ENCODE measurements around the gene KRTAP12-3.
A peak's percentile ranks its signal among the peaks of the same experiment; 100 is the strongest.

Gene KRTAP12-3

DNA sequence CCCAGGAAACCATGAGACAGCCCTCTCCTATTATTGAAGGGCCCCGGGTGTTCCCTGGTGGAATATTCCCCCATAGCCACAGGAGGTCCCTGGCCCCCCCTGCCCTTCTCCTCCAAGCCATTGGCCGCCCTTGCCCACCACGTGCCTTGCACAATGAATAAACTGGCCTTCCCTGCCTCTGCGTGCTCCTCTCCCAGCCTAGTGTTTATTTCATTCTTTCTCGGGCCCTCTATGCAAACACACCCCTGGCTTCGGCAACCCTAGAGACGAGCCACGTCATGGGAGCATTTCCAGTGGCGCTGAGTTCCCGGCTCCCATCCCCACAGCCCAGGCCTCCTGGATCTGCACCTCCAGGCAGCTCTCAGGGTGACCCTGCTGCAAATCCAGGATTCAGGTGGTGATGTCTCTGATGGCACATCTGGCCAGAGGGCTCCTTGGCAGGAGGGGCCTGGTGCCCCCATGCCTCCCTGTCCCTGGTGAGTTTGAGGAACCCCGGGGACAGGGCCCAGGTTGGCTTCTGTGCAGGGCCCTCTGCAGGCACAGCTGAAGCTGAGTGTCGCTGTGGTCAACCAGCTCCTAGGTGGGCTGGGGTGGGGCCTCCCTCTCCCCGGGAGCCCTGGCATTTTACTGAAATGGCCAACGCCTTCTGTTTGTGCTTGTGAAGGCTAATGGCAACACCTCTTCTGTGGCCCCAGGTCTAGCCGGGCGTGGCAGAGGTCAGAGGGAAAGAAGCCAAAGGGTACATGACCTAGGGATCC, 45.4 kb downstream of the KRTAP12-3 start:
- H3K9me3 ChIP-seq (ENCODE audit: control insufficient read depth, insufficient read depth, low read length) = no peaks in the 10 kb centered on the region
- H3K36me3 ChIP-seq (ENCODE audit: control insufficient read depth, insufficient read depth, low read length) = no peaks in the 10 kb centered on the region
- H3K27me3 ChIP-seq (ENCODE audit: control insufficient read depth, insufficient read depth, low read length) = no peaks in the 10 kb centered on the region
- peak overlapping the region; percentile 22 for H3K4me3 ChIP-seq (ENCODE audit: low read depth, low read length)
- peaks cover 22% of the 10 kb centered on the region for H3K4me1 ChIP-seq (ENCODE audit: control insufficient read depth, insufficient read depth, low read length)
- H3K9ac ChIP-seq (ENCODE audit: low read depth, low read length) = peak overlapping the region; percentile 47

DNA sequence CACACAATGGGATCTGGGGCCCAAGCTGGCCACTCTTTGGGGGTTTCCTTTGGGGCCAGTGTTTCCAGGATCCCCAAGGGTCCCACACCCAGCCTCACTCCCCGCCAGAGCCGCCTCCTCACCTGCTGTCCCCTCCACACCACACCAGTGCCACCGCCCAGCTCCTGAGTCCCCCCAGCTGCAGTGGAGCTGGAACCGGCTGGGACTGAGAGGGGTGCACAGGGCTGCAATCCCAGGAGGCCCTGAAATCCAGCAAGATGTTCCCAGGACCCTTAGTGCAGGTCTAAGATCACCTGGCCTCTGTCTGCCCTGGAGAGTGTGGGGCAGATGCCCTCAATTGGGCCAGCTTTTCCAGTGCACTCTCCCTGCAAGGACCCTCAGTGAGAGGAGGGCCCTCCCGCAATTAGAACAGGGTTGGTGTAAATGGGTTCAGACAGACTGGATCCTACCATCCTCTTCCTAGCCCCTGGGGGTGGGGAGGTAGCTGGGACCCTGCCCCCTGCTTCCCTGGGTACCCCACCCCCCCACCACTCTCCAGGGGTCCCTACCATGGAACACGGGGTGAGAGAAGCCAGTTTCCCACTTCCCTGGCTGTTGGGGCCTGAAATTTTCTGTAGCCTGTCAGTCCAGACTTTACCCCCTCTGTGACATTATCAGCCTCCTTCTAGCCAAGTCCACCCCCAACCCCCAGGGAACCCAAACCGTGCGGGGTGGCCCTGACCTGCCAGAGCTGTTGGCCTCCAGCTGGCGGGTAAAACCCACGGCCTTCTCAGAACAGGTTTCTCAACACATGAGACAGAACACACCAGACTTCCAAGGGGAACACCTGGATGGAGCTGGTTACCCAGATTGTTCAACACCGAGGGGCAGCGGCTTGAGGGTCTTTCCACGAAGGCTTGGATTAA, 46.3 kb downstream of the KRTAP12-3 start:
- H3K9me3 ChIP-seq (ENCODE audit: control insufficient read depth, insufficient read depth, low read length) = no peaks in the 10 kb centered on the region
- H3K36me3 ChIP-seq (ENCODE audit: control insufficient read depth, insufficient read depth, low read length) = no peaks in the 10 kb centered on the region
- H3K9ac ChIP-seq (ENCODE audit: low read depth, low read length) = peak overlapping the region; percentile 60
- peaks cover 6% of the 10 kb centered on the region for H3K27me3 ChIP-seq (ENCODE audit: control insufficient read depth, insufficient read depth, low read length)
- peaks cover 27% of the 10 kb centered on the region for H3K4me1 ChIP-seq (ENCODE audit: control insufficient read depth, insufficient read depth, low read length)
- H3K4me3 ChIP-seq (ENCODE audit: low read depth, low read length) = peak overlapping the region; percentile 46

DNA sequence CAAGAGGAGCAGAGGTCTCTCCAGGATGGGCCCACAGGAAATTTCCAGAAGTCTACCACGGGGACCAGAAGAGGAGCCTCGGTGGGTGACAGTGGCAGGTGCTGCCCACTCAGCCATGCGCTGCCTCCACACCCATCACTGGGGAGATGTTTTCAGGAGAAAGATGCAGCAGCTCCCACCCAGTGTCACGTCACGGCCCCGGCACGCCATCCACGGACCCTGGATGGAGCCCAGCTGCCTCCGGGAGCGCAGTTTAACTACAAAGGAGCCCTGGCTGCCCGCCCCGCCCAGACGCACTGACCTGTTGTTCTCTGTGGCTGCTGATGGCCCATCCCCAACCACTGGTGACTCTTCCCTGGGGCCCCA, 46.9 kb downstream of the KRTAP12-3 start:
- Histone ChIP-seq H3K4me3 (ENCODE audit: low read depth, low read length) (peak overlapping the region; percentile 46), H3K27me3 (ENCODE audit: control insufficient read depth, insufficient read depth, low read length) (peaks cover 12% of the 10 kb centered on the region), H3K9me3 (ENCODE audit: control insufficient read depth, insufficient read depth, low read length) (no peaks in the 10 kb centered on the region), H3K9ac (ENCODE audit: low read depth, low read length) (peak overlapping the region; percentile 60), H3K4me1 (ENCODE audit: control insufficient read depth, insufficient read depth, low read length) (peaks cover 28% of the 10 kb centered on the region), H3K36me3 (ENCODE audit: control insufficient read depth, insufficient read depth, low read length) (no peaks in the 10 kb centered on the region)

DNA sequence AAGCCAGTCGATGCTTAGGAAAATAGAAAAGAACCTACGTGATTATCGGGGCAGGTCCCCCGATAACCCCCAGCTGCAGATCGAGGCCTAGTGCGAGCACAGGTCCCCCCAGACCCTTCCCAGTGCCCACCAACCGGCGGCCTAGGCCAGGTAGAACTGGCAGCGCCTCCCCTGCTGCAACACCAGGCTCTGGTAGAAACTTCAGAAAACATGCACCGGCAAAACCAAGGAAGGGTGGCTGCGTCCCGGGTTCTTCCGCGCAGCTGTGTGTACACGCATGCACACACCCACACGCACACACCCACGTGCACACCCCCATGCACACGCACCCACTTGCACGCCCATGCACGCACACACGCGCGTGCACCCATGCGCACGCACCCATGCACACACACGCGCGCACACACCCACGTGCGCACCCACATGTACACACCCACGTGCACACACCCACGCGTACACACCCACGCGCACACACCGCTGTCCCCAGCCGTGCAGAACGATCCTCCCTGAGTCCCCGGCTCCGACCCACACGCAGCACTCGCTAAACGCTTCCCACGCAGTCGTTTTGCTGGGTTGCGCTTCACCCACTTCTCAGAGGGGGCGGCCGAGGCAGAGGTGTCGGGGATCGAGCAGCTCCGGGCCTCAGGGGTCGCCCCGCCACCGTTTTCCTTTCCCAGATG, 48.4 kb downstream of the KRTAP12-3 start:
- Histone ChIP-seq H3K4me3 (ENCODE audit: low read depth, low read length) (peak overlapping the region; percentile 75), H3K9me3 (ENCODE audit: control insufficient read depth, insufficient read depth, low read length) (no peaks in the 10 kb centered on the region), H3K36me3 (ENCODE audit: control insufficient read depth, insufficient read depth, low read length) (no peaks in the 10 kb centered on the region), H3K27me3 (ENCODE audit: control insufficient read depth, insufficient read depth, low read length) (peaks cover 27% of the 10 kb centered on the region), H3K9ac (ENCODE audit: low read depth, low read length) (peak overlapping the region; percentile 92), H3K4me1 (ENCODE audit: control insufficient read depth, insufficient read depth, low read length) (peaks cover 35% of the 10 kb centered on the region)

DNA sequence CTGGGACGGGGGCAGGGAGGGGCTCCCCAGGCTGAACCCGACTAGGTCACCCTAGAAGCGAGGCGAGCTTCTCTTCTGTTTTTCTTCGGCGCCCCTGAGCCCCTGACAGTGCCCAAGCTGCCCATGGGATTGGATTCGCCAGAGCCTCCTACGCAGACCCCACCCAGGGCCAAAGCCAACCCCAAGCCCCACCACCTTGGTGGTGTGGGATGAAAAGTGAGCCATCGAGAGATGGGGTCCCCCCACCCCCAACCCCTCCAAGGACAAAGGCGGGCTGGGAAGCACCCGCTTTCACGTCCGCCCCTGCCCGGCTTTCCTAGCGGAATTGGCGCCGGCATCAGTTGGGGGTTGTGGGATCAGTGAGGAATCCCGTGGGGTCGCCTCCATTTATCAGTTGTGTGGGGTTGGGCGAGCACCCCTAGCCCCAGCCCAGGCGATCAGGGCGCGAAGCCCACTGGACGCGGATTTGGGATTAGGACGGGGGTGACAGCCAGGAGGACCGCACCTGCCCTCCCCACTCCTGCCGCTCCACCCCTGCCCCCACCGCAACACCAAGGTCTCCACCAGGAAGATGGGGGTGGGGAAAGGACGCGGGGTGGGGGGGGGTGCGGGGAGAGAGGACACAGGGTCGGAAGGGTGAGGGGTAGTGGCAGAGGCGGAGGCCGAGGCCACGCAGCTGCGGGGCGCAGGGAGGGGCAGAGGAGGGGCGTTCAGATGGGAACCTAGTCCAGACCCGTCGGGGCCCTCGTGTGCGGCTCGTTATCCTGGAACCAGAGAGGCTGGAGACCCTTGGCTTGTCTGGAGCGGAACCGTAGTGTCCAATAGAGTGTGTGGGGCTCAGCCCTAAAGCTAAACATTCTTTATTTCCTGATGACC, 49.2 kb downstream of the KRTAP12-3 start:
- H3K9me3 ChIP-seq (ENCODE audit: control insufficient read depth, insufficient read depth, low read length) = no peaks in the 10 kb centered on the region
- peaks cover 29% of the 10 kb centered on the region for H3K27me3 ChIP-seq (ENCODE audit: control insufficient read depth, insufficient read depth, low read length)
- H3K4me1 ChIP-seq (ENCODE audit: control insufficient read depth, insufficient read depth, low read length) = peaks cover 31% of the 10 kb centered on the region
- H3K9ac ChIP-seq (ENCODE audit: low read depth, low read length) = peak overlapping the region; percentile 92
- H3K4me3 ChIP-seq (ENCODE audit: low read depth, low read length) = peak overlapping the region; percentile 75
- no peaks in the 10 kb centered on the region for H3K36me3 ChIP-seq (ENCODE audit: control insufficient read depth, insufficient read depth, low read length)

All from iPS-15b (cell line).